HG02943 (cell line): ENCODE results near the gene SS18L1.

Source experiments
- ATAC-seq: cut with Tn5 transposase; IDR thresholded peaks from one replicate; pipeline ENCODE4 v1.9.1; 2021; ENCODE audit warnings: mild to moderate bottlenecking, low read depth, moderate library complexity; ENCODE audit not compliant: unreplicated experiment

SS18L1 gene

DNA sequence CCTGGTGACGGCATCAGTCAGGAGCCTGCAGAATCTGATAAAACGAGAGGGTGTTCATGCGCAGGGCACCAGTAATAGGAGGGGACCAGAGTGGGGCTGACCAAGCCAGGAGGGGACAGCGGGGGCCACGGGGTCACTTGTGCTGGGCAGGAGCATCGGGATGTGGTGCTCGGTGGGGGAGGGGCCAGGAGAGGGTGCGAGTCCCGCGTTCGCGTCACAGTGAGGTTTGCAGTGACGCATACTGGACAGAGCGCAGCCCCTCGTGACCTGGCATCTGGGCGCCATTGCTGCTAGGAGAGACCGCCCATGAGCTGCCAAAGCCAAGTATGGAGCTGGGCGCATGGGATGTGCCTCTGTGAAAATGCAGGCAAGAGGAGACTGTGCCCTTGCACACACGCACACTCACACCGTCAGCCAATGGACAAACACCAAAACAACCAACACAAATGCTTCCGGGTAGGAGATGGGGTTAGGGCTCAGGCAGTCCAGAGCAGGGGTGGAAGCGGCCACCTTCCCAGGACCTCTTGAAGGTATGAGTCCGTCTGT lies 25.4 kb downstream of the SS18L1 start:
- no peak for ATAC-seq

- no peak for ATAC-seq
Measured at GRCh38 chr20:62170536-62170935, 27.0 kb downstream of the SS18L1 start.

DNA sequence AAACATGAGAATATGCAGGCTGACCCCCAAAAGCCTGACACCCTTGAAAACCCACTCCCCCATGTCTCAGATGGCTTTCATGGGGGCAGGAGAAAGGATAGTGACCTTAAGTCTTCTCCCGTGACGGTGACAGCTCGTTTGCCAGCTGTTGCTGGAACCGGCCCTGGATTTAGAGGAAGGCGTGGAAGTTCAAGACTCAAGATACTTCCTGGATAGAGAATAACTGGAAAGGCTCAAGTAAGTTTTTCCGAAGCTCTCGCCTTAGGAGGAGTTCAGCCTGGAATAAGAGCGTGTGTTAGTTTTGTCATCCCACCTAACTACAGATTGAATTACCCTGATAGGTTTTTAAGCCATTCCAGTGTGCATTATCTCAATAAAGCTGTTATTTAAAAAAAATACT lies 27.7 kb downstream of the SS18L1 start:
- no peak for ATAC-seq

- no peak for ATAC-seq
Measured at GRCh38 chr20:62172666-62173065, 29.1 kb downstream of the SS18L1 start.

DNA sequence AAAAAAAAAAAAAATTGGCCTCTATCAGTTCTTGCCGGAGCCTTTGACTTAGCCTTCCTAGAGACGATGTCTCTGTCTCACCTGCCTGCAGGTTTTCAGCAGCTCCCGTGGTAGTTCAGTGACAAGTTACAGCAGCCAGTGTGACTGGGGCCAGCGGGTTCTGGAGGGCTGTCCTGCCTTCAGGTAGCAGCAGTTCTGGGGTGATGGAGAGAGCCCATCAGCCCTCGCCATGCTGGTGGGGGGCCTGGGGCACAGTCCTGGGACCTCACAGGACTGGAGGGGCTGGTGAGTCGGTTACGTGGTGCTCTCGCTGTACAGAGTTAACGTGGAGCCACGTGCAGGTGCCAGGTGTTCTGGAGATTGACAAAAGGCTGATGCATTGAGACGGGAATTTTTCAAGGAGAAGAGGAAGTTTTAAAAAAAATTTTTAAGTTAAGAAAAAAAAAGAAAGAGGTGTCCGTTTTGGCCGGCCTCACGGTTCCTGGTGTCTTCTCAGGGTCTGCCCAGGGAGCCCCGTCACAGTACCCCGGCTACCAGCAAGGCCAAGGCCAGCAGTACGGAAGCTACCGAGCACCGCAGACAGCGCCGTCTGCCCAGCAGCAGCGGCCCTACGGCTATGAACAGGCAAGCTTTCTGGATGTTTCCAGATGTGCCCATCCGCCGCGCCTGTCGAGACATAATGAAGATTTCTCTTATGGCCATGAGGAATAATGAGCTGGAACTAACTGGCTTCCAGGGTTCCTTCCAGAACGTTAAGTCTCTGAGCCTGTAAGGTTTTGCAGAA lies 30.6 kb downstream of the SS18L1 start:
- ATAC-seq, result no peak

GRCh38 chr20:62174870-62175624 lies 31.5 kb downstream of the SS18L1 start:
- ATAC-seq, result no peak

DNA sequence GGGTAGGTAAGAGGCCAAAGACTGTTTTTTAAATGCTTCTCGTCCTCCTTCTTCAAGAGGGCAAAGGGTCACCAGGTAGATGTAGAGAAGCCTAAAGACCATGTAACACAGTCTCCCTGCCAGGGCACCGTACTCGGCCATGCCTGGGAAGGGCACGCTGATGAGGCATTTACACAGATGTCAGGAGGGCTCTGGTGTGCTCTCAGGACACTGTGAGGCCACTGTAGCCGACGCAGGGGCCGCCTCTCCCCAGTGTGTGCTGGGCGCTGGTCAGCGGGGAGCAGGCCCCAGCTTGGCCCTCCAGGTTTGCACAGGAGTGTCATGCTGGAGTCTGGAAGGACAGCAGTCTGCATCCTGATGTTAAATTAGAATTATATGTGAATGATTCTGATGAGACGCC lies 32.1 kb downstream of the SS18L1 start:
- ATAC-seq, result no peak

GRCh38 chr20:62176866-62177265 lies 33.3 kb downstream of the SS18L1 start:
- no peak for ATAC-seq

- ATAC-seq, result no peak
Measured at GRCh38 chr20:62177307-62177706, 33.7 kb downstream of the SS18L1 start.

GRCh38 chr20:62178316-62179161 lies 35.0 kb downstream of the SS18L1 start:
- ATAC-seq, result no peak

DNA sequence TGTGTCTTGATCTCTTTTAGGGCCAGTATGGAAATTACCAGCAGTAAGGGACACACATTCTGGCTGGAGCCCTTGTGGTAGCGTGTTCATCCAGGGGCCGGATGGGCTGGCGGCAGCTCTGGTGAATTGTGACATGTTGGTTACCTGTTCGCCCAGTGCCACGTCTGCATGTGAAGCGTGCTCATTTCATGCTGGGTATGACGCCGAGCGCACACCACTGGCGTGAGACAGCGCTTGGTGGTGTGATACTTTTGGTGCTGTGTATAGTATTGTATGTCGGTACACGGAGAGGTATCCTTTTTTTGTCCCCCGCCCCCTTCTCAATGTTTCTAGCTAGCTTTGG lies 35.6 kb downstream of the SS18L1 start:
- no peak for ATAC-seq

DNA sequence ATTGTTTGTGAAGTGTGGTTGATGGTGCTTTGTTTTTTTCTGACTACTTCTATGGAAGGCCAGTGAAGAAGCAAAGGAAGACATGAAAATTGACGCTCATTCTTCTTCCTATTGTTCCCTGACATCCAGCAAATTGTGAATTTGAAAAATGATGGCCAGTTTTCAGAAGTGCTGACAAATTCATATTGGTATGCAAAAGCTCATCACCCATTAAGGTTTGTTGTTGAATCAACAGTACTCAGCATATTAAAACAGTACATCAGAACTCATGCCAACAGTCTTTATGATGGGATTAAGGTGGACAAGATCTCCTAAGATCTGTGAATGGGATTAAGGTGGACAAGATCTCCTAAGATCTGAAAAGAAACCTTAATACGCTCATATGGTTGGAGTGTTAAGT lies 38.2 kb downstream of the SS18L1 start:
- no peak for ATAC-seq

- peak; percentile 95 for ATAC-seq
Measured at GRCh38 chr20:62182469-62183425, 39.2 kb downstream of the SS18L1 start, which contains the start of gene MTG2. TSS of gene MTG2 (plus strand) at chr20:62183028. CDS start at chr20:62193421, 10,393 bp downstream.

- ATAC-seq, result no peak
Measured at GRCh38 chr20:62183426-62184142, 40.0 kb downstream of the SS18L1 start.

- ATAC-seq, result no peak
Measured at GRCh38 chr20:62186096-62186426, 42.5 kb downstream of the SS18L1 start.

DNA sequence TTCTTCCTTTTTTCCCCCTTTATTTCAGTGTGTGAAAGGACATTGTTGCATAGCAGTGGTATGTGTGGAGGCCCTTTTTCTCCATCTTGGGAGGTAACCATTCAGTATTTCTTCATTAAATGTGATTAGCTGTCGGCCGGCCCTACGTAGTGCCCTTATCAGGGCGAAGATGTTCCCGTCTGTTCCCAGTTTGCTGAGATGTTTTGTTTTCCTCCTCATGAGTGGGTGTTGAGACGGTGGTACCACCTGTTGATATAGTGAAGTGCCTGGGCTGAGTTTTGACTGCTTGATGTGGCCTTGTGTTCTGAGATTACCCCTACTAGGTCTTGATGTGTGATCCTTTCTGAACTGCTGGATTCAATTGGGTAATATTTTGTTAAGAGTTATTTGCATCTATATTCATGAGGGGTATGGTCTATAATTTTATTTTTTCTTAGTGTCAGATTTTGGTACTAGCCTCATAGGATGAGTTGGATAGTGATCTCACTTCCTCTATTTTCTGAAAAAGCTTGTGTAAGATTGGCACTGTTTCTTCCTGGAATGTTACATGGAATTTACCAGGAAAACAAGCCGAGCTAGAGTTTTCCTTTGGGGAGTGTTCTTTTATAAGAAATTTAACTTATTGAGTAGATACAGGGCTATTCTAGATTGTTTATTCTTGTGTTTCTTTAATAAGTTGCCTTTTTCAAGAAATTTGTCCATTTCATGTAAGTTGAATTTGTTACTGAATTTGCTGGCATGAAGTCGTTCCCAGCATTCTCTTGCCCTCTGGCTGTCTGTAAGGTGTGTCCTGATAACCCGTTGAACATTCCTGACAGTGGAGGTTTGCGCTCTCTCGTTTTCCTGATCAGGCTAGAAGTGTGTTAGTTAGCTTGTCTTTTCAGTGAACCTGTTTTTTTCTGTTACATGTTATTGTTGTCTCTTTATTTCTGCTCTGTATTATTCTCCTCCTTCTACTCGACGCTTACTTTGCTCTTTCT lies 43.6 kb downstream of the SS18L1 start:
- ATAC-seq, result no peak

DNA sequence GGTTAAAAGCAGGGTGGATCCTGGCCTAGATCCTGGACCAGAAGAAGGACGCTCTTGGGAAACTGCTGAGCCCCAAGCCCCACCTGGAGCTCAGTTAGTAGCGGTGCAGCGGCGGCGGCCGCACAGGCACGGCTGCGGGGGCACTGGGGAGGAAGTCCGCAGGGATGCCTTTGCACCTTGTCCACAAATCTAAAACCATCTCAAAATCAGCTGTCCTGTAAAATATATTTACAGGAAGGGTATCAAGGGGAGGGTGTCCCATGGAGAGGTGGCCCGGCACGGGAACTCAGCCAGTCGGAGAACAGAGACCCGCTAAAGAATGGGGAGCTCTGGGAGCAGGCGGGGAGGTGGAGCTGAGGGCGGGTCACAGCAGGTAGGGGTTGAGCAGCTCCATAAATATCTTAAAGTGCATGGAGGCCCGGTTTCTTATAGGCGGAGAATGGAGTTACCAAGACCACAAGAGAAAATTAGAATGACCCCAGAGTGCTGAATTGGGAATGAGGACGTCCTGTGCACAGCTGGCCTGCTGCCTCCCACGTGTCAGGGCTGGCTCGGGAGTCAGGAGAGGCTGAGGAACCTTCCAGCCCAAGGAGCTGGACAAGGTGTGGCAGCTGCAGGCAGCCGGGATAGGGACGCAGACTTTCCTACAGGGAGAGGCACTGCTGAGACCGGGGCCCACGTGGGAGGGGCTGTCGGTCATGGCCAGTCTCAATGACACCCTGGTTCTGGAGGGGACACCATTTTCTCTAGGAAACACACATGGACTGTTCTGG lies 47.3 kb downstream of the SS18L1 start:
- no peak for ATAC-seq
